ENCODE results near the gene YTHDF2. TPM values are rescaled to one million over a fixed set of nuclear protein-coding genes. Genes with fewer than 3 reads are reported as not detected.

YTHDF2 gene
- total RNA-seq, 2 experiments from 2014 or later = 74.3 to 80.1 TPM

Other genes with a start within 250 kb of the YTHDF2 start
- 10 to 100 TPM; 83.5 to 86.1 TPM for gene RCC1, start 230.9 kb upstream of the YTHDF2 start, total RNA-seq
- gene TRNAU1AP, start 183.9 kb upstream of the YTHDF2 start, total RNA-seq = 10 to 100 TPM; 57.3 to 59.6 TPM
- not detected for gene RAB42, start 144.7 kb upstream of the YTHDF2 start, total RNA-seq
- gene TAF12, start 93.9 kb upstream of the YTHDF2 start, total RNA-seq = 10 to 100 TPM; 26.8 to 27.5 TPM
- gene RNU11, start 88.3 kb upstream of the YTHDF2 start, total RNA-seq = not detected
- 10 to 100 TPM; 21.4 to 22.6 TPM for gene GMEB1, start 68.2 kb upstream of the YTHDF2 start, total RNA-seq
- not detected for gene OPRD1, start 75.2 kb downstream of the YTHDF2 start, total RNA-seq
- 10 to 100 TPM; 67.6 to 71.0 TPM for gene EPB41, start 177.6 kb downstream of the YTHDF2 start, total RNA-seq